Epithelial cell of umbilical artery (primary cell): ENCODE results near the gene HOXB4. TPM values are rescaled to one million over a fixed set of nuclear protein-coding genes. Genes with fewer than 3 reads are reported as not detected.

Experiments
- total RNA-seq: library from RNA; depleted of rRNA; stranded (reverse); fragments of >200 nt; gene quantifications from 2 replicates; pipeline ENCODE4 v1.2.3, GENCODE V29; 2014

HOXB4 gene
- total RNA-seq, result 3.2 and 4.6 TPM in 2 replicates

DNA sequence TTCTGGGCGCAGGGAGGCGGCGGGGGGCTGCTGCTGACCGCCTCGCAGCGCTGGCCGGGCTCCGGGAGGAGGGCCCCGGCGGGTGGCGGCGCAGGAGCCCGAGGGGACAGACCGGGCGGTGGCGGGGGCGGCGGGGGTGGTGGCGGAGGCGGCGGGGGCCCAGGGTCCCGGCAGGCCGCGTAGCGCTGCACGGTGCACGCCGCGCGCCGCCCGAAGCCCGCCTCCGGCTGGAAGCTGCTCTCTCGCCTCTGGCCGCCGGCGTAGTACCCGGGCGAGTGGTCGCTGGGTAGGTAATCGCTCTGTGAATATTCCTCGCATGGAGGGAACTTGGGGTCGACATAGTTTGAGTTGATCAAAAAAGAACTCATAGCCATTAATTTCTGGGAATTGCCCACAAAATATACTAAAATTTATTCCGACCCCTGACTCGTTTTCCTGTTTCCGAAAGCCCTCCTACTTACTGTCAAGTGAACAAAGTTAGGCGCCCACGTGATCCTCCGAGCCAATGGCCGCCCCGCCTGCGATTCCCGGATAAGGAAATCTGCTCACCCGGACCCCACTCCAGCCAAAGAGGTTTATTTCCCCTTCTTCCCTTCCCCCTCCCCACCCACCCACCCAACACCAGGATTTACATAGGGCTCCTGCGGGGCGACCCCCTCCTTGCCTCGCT is at the start of gene HOXB4:
Gene HOXB4, minus strand, starts transcription at position 405 of the 670 bp plus-strand sequence. Its CDS starts 31 bp downstream, at position 374.

DNA sequence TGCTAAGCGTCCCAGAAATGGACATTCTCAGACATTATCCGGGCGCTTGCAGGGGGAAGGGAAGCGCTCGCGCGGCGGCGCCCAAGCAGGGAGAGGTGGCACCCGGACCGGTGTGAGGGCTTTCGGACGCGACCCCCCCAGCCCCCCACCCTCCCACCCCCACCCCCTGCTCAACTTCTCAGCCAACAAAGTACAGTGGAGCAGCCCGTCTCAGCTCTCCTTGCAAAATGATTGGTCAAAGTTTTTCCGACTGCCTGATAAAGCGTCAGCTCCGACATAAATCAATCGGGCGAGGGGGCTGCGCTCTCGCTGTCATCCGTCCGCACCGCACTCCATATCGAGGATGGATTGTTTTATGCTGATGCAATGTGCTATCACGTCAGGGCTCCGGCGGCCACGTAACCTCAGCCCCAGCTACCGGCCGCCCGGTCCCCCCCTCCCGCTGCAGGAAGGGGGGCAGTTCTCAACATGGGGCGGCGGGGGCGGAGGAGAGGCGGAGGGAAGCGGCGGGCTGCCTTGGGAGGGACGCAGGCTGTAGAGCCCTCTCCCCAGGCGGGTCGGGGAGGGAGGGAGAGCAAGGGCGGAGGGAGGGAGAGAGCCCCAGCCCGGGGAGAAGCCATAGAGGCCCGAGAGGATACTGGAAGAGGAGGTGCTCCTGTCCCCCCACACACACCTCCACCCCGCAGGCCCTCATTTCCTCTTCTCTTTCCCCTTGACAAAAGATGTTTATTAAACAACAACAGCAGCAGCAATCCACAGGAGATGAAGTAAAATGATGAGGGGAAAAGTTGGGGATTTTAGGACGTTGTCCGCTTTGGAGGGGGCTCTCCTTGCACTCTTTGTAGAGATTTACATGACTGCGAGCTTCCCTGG is 48.3 kb upstream of the HOXB4 start, which contains the start of gene HOXB9:
Gene HOXB9, minus strand, starts transcription at position 114 of the 873 bp plus-strand sequence. Its CDS starts 89 bp downstream, at position 25.

DNA sequence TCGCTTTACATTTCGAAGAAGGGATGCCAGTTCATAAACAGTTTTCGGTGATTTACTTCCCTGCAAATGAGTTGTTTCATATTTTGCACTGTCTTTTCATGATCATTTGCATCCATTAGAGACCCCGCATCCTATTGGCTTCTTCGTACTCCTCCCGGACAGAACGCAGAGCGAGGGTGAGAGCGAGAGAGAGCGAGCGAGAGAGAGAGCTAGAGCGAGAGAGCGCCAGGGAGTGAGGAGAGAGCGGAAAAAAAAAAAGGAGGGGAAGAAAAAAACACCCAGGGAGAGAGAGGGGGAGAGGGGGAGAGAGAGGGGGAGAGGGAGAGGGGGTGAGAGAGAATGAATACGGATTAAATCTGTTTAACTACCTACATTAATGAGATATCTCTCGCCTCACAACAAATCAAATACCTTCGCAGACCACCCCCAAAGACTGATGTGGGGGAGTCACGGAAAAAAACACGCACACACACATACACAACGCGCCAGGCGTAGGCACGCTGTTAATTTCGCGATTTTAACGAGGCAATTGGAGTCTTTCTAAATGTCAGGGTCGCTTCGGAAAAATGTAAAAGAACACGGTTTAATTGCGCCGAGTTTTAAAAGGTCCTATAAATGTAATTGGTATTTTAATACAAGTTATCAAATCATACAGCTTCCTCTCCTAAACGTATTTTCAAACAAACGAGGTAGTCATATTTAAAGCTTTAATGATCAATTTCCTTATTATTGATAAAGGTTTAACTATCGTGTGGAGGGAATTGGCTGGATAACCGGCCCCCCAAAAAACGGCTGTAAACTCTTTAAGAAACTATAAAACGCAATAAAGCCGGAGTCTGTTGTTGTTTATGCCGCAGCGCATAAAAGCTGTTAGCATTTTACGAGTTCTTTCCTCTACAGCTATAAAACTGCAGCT is 37.2 kb upstream of the HOXB4 start, which contains the start of gene HOXB8:
Gene HOXB8, minus strand, starts transcription at position 246 of the 916 bp plus-strand sequence. CDS start 588 bp downstream, outside the sequence.

DNA sequence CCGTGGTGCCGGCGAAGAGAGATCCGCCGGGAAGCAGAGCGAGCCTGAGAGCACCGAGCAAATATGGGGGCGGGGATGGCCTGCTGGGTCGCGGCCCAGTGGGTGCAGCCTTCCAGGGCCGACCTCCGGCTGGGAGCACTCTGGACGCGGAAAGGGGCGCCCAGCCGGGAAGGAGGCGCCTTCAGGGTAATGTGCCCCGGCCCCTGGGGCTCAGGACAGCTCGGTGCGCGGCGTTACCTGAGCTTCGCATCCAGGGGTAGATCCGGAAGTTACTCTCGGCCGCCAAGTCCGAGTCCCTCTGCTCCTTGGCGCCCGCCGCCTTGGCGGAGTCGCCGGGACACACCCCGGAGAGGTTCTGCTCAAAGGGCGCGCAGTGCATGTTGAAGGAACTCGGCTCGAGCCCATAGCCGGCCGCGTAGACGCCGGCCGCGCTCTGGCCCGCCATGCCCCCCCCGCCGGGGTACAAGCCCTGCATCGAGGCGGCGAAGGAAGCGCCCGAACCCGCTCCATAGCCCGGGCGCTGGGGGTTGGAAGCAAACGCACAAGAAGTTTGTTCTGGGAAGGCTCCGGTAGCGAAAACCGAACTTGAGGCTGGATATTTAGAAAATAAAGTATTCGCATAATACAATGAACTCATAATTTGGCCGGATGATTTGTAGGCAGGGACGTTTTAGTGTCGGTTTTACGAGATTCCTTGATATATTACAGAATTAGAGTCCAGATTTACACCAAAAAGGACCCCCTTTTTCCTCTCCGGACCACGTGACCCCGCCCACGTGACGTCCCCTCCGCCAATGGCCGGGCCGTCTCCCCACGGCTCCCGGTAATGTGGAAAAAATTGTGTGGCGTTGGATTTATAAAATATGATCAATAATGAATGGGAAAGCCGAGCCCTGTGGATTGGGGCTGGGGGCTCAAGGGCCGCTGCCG is 32.4 kb upstream of the HOXB4 start, which contains the start of gene HOXB7:
Gene HOXB7, minus strand, starts transcription at position 736 of the 930 bp plus-strand sequence. Its CDS starts 99 bp downstream, at position 637.

DNA sequence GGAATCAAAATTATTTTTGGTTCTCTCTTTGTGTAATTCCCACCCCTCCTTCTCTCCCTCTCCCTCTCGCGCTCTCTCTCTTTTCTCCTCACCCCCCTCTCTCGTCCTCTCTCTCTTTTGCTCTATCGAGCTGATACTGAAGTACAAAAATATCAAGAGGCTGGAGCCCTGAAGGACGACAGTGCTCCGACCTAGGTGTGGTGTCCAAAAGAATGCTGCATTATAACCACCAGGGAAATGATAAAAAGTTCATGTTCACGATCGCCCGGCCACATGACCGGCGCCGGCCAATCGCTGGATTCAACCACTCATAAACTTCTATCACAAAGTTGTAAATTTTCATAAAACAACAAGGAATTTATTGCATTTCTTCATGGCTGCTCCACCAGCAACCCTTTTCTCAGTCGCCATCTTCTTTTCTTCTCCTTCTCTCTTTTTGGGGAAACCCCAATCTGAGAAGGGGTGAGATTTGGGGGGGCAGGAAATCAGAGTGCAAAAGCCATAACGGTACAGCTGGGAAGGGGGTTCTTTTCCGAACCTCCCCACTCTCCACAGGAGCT is 26.7 kb upstream of the HOXB4 start, which contains the start of gene HOXB6:
Gene HOXB6, minus strand, starts transcription at position 217 of the 560 bp plus-strand sequence. CDS start 6,836 bp downstream, outside the sequence.

DNA sequence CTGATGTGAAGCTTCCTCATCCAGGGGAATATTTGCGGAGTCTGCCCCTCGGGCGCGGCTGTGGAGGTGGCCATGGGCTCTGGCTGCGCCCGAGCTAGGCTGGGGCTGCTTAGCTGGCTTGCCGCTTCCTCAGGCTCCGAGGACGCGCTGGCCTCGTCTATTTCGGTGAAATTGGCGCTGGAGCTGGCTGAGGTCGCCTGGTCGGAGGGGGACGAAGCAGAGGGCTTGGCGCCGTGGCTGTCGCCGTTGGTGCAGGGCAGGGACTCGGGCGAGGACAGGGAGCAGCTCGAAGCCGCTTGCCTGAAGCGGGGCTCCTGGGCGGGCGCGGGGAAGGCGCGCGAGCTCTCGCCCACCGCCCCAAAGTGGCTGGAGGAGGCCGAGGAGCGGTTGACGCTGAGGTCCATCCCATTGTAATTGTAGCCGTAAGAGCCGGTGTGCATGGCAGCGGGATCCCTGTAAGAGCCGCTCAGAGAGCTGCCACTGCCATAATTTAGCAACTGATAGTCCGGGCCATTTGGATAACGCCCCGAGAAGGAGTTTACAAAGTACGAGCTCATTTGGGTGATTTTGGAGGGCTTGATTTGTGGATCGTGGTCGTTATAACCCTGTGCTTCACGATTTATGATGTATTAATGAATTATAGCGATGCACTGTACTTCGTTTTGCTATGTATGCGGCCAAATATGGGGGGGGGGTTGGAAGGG is 15.1 kb upstream of the HOXB4 start, which contains the start of gene HOXB5:
Gene HOXB5, minus strand, starts transcription at position 654 of the 704 bp plus-strand sequence. Its CDS starts 97 bp downstream, at position 557.

DNA sequence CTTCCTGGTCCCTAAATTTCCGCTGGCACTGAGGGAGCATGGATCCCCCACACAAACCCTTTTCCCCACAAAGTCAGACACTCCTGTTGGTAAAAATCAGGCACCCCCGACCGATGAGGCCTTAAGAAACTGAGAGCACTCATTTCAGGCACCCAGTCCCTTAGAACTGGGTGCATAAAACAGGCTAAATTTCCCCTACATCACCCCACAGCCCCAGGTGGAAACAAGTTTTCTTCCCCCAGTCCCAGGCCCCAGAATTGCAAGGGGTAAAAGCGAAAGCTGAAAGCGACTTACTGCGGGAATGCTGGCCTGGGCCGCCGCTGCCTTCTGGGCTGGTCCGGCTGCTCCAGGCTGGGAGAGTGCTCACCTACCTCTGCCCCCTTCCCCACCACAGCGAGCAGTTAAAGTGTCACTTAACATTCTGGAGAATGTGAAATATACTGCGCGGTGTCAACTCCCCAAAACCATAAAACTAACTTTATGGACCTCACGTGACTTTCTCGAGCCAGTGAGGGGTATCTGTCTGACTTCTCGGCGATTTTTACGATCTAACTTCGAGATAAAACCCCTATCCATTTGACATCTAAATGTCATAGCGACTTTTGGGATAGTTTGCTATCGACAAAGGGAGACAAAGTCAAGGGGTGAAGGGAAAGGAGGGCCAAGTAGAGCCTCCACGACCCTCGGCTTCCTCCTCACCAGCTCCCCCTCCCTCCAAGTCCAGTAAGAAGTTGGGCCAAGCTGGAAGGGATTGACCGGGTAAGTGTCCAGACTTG is 11.9 kb upstream of the HOXB4 start, which contains the start of gene HOXB3:
Gene HOXB3, minus strand, starts transcription at position 411 of the 776 bp plus-strand sequence. CDS start 37,767 bp downstream, outside the sequence.

DNA sequence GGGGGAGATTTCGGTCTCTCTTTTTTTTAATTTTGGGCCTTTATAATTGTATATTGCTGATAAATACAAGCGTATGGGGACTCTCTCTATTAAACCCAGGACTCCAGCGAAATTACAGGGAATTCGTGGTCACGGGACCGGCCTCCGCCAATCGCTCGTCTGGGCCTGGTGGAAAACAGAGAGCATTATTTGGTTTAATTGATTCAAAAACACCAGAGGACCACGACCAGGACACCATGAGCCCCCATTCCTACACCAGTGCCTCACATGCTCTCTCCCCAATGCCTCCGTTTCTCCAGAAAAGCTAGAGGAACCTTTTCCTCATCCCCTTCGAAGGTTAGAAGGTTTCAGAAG is 33.2 kb downstream of the HOXB4 start, which contains the start of gene HOXB2:
Gene HOXB2, minus strand, starts transcription at position 88 of the 354 bp plus-strand sequence. CDS start 198 bp downstream, outside the sequence.

DNA sequence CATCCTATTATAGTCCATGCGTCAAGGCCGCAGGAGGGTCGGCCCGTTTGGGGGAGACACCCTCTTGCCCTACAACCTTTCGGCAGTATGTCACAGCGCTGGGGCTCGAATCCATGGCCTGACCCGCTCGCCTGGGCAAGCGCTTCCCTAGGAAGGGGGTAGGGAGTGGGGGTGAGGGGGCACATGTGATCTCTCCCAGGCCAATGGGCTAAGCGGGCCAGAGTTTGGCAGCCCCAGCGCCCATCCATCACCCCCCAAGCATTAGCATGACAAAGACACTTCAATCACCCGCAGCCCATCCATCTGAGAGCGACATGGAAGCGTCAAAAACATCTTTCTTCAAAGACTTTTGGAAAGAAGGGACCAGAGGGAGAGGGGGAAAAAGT is 47.3 kb downstream of the HOXB4 start, which contains the start of gene HOXB1:
Gene HOXB1, minus strand, starts transcription at position 125 of the 386 bp plus-strand sequence. Its CDS starts 107 bp downstream, at position 18.

Other genes starting within 250 kb of the HOXB4 start
- 0.46 and 0.65 TPM in 2 replicates for gene SKAP1, start 148.1 kb downstream of the HOXB4 start, total RNA-seq
- gene HOXB1, start 47.3 kb downstream of the HOXB4 start, total RNA-seq, result not detected in 2 replicates
- gene HOXB2, start 33.2 kb downstream of the HOXB4 start, total RNA-seq, result 3.3 and 5.8 TPM in 2 replicates
- 5.8 and 11.2 TPM in 2 replicates for gene HOXB3, start 11.9 kb upstream of the HOXB4 start, total RNA-seq
- gene HOXB5, start 15.4 kb upstream of the HOXB4 start, total RNA-seq, result under 0.01 and 0.61 TPM in 2 replicates
- gene HOXB6, start 26.6 kb upstream of the HOXB4 start, total RNA-seq, result 6.2 and 12.9 TPM in 2 replicates
- gene HOXB7, start 32.7 kb upstream of the HOXB4 start, total RNA-seq, result 8.4 and 13.8 TPM in 2 replicates
- 2.0 and 3.6 TPM in 2 replicates for gene HOXB8, start 36.9 kb upstream of the HOXB4 start, total RNA-seq
- gene HOXB9, start 48.0 kb upstream of the HOXB4 start, total RNA-seq, result 0.32 and 0.76 TPM in 2 replicates
- not detected in 2 replicates for gene PRAC1, start 144.2 kb upstream of the HOXB4 start, total RNA-seq
- gene PRAC2, start 144.8 kb upstream of the HOXB4 start, total RNA-seq, result not detected in 2 replicates
- not detected in 2 replicates for gene HOXB13, start 150.4 kb upstream of the HOXB4 start, total RNA-seq
- gene TTLL6, start 238.9 kb upstream of the HOXB4 start, total RNA-seq, result not detected in 2 replicates